HG02678 (cell line): Measurements from ENCODE around the gene GPALPP1.
"Not testable (repeated sequence)": the region's sequence is repeated elsewhere in the genome, so short reads cannot be mapped to it uniquely, and the experiment has no call there.

Experiments
- ATAC-seq: cut with Tn5 transposase; IDR thresholded peaks from one replicate; pipeline ENCODE4 v1.9.1; 2021; ENCODE audit warnings: mild to moderate bottlenecking, moderate library complexity; ENCODE audit not compliant: unreplicated experiment

The GPALPP1 gene, protein sequence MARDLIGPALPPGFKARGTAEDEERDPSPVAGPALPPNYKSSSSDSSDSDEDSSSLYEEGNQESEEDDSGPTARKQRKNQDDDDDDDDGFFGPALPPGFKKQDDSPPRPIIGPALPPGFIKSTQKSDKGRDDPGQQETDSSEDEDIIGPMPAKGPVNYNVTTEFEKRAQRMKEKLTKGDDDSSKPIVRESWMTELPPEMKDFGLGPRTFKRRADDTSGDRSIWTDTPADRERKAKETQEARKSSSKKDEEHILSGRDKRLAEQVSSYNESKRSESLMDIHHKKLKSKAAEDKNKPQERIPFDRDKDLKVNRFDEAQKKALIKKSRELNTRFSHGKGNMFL

DNA sequence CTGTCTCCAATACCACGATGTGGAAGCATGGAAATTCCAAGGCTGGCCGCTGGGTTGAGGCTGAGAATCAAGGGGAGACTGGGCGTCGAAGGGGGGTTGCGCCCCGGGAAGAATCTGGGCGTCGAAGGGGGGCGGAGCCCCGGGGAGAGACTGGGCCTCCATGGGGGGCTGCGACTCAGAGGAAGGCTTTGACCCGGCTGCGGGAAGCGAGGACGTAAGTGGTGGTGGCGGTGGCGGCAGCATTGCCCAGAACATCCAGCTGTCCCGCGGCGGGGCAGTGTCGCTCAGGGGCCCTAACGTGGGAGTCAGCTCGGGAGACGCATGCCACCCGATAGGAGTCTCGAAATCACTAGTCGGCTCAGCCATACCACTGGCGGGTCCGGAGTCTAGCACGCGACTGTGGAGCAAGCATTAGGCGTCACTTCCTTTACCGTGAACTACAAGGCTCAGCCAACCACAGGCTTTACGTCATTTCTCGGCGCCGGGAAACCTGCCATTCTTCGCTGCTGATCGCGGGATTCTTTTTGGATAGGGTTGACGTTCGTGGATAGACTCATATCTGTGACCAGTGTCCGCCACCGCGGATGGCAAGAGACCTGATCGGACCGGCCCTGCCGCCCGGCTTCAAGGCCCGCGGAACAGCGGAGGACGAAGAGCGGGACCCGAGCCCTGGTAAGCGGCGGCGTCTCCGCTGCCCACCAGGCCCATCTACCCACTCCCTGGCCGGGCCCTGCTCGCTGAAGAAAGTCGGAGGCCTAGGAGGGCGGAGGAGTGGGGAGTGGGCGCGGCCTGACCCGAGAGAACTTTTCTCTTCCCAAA, at the start of gene GPALPP1, which contains the start of gene NUFIP1:
Gene GPALPP1, plus strand, starts transcription at position 468 of the 819 bp plus-strand sequence. Its CDS starts 117 bp downstream, at position 585.
Gene NUFIP1, minus strand, starts transcription at position 401 of the 819 bp plus-strand sequence. Its CDS starts 35 bp downstream, at position 366.
- ATAC-seq = peak; percentile 98

DNA sequence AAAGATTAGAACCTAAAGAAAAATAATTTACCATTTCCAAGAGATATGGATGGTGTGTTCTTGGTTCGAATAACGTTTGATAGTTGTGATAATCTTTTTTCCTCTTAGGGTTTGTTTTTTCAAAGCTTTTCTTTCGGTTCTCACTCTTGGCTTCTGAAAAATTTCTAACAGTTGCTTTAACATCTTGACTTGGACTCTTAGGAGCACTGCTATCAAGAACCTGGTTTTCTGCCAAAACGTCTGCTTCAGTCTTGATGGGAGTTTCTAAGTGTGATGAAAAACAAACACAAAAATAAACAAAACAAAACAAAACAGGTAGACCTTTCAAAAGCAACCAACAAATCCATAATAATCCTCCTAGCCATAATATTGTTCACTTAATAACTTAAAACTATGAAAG, 45.9 kb upstream of the GPALPP1 start:
- ATAC-seq = not testable (repeated sequence)

DNA sequence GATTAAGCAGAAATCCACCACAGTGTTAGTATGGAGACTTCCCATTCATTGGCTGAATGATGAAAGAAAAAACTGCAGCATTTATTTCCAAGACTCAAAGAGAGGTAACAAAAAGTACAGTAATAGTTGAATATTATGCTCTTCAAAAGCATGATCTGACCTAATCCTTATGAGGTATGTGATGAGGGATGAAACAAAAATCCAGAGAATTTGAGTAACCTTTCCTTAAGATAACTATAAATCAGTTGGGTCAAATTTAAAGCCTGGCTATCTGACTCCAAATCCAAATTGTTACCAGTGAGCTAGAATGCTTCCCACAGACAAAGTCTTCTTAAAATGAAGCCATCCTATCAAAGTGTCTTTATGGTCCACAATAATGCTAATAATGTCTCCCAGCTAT, 38.2 kb upstream of the GPALPP1 start:
- ATAC-seq = no peak

DNA sequence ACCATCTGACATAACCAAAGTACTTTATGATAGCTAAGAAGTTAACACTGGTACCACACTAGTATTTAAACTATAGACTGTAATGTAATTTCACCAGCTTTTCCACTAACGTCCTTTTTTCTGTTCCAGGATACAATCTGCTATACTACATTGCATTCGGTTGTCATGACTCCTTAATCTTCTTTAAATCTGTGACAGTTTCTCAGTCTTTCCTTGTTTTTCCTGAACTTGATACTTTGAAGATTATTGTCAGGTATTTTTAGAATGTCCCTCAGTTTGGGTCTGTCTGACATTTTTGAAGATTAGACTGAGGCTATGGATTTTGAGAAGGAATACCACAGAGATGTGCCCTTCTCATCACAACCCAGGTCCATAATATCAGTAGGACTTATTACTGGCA, 36.7 kb upstream of the GPALPP1 start:
- ATAC-seq = no peak

DNA sequence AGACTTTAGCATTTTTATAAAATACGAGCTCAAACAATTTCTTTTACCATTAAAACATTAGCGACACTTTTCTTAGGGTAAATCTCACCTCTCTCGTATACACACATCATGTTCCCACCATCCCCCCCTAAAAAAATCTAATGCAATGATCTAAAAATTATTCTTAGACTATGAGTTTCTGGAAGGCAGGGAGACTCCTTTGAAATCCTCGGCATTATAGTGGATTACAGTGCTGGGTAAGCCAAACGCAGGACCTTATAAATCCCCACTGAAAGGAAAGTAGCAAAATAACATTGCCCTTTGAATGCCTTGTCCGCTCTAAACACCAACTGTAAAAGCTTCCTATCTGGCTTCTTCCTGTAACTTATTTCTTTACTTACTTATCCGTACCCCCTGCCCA, 35.1 kb upstream of the GPALPP1 start:
- no peak for ATAC-seq

DNA sequence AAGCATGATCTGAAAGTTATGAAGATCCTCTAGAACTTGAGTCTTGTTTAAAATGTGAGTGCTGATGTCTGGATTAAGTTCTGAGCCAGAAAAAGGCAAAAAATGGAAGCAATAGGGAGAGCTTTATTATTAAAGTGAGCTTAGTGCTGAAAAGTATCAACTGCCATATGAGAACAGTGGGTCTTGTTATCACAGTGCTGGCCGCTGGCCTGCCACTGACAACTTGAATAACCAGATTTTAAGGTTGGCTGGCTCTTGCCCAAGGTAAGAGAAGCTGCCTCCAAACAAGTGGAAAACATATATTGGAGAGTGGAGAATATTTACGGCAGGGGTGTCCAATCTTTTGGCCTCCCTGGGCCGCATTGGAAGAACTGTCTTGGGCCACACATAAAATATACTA, 33.9 kb upstream of the GPALPP1 start:
- ATAC-seq = no peak

DNA sequence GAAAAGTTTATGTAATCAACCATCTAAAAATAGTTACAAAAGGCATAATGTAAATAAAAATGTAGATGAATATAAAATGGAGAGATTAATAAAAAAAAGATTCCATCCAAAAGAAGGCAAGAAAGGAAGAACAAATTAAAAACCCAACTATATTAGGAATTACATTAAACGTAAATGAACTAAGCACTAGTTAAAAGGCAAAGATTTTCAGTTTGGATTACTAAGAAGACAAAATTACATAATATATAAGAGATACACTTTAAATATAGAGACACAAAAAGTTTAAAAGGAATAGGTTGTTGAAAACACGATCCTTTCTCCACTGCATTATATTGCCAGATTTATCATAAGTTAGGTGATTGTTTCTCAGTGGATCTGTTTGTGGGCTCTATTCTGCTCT, 27.3 kb upstream of the GPALPP1 start:
- ATAC-seq = no peak

- no peak for ATAC-seq
Measured at GRCh38 chr13:44967704-44968433, 21.5 kb upstream of the GPALPP1 start.

DNA sequence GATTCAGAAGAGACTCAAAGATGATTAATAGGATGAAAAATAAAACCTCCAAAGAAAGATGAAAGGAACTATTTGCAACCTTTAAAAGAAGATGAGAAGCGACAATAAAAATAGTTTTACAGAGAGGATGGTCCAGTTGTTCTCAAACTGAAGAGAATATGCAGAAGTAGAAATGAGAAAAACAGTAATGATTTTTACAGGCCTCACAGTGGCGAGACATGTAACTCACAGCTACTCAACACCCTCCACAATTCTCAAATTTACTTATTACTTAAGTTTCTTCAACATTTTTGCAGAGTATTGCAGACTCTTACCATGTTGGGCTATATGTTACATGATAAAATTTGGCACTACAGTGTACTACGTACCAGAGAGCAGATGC, 20.9 kb upstream of the GPALPP1 start:
- no peak for ATAC-seq

DNA sequence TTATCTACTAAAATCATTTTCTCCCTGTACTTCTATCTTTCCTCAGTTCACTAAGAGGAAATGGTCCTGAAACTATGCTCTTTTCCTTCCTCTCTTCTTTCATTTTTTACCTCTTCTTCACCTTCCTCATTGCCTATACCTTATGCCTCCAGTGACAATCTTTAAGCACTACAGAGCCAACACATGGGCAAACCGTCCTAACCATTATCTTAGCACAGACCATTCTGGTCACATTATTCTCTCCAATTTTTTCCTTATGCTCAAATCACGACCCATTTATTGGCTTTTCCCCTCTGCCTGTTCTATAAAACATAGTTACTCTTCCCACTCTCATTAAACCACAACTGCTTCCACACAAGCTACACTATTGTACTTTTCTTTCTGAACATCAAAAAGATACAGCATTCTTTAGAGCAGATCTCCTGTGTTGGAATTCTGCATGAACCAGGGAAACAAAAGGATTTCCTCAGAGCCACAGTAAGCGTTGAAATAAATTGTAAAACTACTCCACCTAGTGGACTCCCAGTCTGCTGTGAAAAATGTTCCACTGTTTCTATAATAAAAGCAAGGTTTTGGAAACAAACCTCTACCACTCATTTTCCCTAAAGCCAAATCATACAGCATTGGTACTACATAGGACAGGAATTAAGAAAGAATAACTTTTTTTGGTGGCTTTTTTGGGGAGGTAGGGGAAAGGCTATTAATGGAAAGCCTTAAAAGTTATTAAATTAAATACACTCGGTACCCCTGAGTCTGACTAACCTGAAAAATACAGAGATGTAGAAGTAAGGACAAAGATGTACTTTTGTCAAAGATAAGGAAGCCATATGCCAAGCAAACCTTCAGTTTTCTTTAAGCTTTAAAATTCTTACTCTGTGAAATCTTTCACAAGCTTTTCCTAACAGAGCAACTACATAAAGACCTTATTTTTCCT, 19.5 kb upstream of the GPALPP1 start:
- no peak for ATAC-seq

- no peak for ATAC-seq
Measured at GRCh38 chr13:44971656-44972595, 17.4 kb upstream of the GPALPP1 start.

DNA sequence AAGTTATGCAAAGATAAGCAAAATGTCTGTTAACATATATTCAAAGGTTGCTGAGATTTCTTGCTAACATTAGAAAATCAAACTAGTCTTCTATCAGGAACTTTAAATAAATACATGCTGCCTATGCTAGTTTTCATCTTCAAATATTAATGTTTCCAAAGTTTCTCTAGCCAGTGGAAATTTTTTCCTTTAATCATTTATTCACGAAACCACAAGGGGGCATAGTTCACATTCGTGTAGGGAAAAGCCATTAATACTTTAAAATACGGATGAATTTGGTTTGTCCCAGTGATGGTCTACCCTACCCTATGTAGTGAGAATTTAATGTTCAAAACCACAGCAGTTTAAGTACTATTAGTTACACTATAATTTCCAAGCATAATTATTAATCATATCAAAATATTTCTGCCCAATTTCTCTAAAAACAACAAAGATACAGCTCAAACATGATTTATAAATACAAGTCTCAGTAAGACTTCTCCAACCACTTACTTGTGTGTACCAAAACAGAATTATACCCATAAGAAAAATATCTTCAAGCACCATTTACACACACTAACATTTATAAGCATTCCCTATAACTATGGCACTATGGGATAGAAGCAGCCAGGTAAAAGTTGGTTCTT, 16.3 kb upstream of the GPALPP1 start:
- no peak for ATAC-seq

DNA sequence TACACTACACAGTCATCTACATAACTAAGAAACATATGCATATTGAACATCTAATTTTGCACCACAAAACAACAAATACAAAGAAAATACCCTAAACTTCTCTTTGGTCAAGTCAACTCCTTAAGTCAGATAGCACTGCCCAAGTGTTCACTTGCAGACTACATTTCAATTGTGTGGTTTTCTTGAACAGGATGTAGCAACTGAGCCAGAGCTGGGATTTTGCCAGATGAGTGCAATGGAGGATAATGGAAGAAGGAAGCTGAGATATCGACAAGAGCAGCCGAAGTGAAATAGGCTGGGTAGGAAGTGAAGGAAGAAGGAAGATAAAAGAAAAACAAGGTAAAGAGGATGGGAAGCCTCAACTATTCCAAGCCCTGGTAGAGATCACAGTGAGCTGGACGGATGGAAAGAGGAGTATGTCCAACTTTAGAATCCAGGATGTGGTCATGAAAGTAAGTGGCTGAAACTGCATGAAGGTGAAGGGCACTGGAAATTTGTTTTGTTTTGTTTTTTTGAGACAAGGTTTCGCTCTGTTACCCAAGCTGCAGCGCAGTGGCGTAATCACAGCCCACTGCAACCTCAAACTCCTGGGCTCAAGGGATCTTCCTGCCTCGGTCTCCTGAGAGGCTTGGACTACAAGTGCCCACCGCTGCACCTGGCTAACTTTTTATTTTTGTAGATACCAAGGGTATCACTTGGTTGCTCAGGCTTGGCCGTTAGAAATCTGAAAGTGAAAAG, 15.1 kb upstream of the GPALPP1 start:
- ATAC-seq = peak; percentile 69

DNA sequence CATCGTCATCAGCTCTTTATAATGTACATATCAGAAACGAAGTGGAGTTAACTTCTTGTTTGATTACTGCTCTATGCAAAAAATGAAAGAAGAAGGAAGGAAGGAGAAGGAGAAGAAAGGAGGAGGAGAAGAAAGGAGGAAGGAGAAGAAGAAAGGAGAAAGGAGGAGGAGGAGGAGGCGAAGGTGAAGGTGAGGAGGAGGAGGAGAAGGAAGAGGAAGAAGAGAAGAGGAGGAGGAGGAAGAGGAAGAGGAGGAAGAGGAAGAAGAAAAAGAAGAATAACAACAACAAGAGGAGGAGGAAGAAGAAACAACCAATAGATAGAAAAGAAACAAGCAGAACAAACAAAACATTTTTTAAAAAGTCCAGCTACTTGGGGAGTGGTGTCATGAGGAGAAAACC, 13.1 kb upstream of the GPALPP1 start:
- ATAC-seq = no peak

DNA sequence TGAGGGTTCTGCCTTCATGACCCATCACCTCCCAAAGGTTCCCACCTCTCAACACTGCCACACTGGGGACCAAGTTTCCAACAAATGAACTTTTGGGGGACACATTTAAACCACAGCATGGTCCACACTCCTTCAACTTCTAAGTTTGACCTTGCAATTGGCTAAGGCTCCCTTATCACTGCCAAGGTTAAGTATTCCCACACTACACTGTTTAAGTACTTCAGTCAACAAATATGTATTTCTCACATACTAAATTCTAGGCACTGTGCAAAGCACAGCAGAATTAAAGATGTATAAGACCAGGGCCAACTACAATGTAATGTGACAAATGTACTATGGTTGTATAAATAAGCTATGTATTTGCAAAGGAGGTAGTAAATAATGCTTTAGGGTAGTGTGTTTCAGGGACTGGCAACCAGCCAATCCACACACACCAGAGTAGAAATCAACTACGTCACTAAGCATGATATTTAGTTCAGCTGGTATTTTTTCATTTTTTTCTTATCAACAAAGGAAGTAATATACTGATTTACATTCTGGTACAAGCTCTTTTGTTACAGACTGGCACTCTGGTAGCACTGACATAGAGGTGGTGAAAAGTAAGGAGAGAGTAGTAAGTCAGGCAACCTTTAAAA, 12.3 kb upstream of the GPALPP1 start:
- ATAC-seq = no peak

DNA sequence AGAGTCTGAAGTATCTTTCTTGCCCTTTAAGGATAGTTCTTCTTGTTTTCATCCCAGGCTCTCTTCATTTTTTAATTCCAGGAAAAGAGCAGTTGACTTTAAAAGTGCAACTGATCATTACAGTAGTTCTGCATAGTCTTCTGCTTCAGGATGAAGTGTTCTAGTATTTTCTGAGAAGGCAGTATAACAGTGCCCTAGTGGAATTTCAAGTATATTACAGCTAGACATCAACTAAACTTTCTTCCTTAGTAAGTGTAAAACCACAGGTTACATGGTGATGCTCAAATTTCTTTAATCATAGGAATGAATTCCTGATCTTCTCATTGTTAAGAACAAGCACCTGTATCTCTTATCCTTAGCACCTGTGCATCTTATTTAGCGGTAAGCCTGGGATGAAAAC, 11.0 kb upstream of the GPALPP1 start:
- no peak for ATAC-seq

GRCh38 chr13:44989941-44990340, 603 bp downstream of the GPALPP1 start:
- peak; percentile 5 for ATAC-seq

DNA sequence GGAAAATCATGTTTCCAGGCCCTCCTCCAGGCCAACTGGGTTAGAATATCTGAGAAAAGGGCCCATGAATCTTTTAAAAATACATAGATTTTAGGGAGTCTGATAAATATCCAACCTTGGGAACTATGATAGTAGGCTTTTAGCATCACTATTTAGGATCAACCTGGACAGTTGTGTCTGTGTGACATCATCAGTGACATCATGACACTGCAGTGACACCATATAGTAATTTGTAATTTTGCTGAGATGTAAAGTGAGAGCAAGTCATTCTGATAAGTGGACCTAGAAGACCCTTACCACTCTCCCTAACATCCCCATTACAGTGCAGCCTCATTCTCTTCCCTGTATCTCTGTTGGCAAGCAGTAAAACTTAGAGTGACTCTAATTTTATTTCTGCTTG, 14.1 kb downstream of the GPALPP1 start:
- no peak for ATAC-seq
